Measurements from ENCODE around the gene FOXC2.
A peak's percentile ranks its signal among the peaks of the same experiment; 100 is the strongest.

The FOXC2 gene

GRCh38 chr16:86566601-86566965 is at the start of gene FOXC2:
TSS of gene FOXC2 (plus strand) at chr16:86566829. CDS start at chr16:86567336, 507 bp downstream.
- no peak for DNase-seq

GRCh38 chr16:86517033-86517432 is 49.6 kb upstream of the FOXC2 start:
- no peak for DNase-seq

- DNase-seq, result peak; percentile 28
These were observed 48.9 kb upstream of the FOXC2 start for GRCh38 chr16:86517652-86518258.

GRCh38 chr16:86519007-86519648 is 47.5 kb upstream of the FOXC2 start:
- no peak for DNase-seq

DNA sequence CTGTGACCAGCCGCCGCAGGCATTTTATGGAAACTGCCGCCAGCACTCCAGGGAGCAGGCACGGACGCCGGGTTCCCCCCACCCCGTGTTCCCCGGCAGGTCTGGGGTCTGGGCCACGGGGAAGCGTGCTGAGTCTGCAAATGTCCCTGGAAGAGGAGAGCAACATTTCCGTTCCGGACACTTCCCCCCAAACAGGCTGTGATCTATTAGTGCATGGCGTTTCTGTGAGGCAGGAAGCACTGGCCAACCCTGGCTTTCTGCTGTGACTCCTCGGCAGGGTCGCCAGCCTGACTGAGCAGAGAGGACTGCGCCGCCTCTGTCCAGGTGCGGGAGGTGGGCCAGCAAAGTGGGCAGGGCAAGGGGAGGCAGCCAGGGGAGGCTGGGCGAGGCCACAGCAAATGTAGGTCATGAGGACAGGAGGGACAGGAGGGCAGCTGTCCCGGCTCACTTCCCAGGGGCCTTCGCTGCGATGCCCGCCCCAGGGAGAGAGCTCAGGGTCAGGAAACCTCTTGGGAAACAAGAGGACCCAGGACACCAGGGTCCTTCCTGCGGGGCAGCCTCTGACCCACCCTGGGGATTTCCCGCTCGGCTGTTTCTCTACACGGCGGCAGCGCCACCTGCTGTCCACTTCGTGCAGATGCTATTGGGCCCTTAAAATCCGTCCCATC is 46.8 kb upstream of the FOXC2 start:
- peak; percentile 37 for DNase-seq

- DNase-seq, result no peak
These were observed 46.1 kb upstream of the FOXC2 start for GRCh38 chr16:86520317-86521210.

GRCh38 chr16:86521236-86522197 is 45.1 kb upstream of the FOXC2 start:
- DNase-seq, result no peak

DNA sequence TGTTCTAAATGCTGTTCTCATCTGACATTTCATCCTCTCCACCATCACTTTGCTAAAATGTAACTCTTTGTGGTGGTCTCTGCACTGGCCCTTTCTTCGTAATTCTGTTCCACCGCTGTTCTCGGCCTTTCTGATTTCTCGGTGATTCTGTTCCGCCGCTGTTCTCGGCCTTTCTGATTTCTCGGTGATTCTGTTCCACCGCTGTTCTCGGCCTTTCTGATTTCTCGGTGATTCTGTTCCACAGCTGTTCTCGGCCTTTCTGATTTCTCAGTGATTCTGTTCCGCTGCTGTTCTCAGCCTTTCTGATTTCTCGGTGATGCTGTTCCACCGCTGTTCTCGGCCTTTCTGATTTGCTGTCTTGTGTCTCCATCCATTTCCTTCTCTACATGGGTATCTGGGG is 44.0 kb upstream of the FOXC2 start:
- no peak for DNase-seq

- DNase-seq, result no peak
These were observed 43.4 kb upstream of the FOXC2 start for GRCh38 chr16:86523166-86523740.

GRCh38 chr16:86524029-86524428 is 42.6 kb upstream of the FOXC2 start:
- DNase-seq, result no peak

DNA sequence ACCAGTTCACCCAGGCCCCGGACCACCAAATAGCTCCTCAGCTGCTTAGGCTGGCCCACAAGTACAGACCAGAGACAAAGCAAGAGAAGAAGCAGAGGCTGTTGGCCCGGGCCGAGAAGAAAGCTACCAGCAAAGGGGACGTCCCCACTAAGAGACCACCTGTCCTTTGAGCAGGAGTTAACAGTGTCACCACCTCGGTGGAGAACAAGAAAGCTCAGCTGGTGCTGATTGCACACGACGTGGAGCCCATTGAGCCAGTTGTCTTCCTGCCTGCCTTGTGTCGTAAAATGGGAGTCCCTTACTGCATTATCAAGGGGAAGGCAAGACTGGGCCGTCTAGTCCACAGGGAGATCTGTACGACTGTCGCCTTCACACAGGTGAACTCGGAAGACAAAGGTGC is 40.9 kb upstream of the FOXC2 start:
- no peak for DNase-seq

- no peak for DNase-seq
These were observed 39.3 kb upstream of the FOXC2 start for GRCh38 chr16:86527366-86527765.

- DNase-seq, result no peak
These were observed 38.3 kb upstream of the FOXC2 start for GRCh38 chr16:86528061-86528929.

DNA sequence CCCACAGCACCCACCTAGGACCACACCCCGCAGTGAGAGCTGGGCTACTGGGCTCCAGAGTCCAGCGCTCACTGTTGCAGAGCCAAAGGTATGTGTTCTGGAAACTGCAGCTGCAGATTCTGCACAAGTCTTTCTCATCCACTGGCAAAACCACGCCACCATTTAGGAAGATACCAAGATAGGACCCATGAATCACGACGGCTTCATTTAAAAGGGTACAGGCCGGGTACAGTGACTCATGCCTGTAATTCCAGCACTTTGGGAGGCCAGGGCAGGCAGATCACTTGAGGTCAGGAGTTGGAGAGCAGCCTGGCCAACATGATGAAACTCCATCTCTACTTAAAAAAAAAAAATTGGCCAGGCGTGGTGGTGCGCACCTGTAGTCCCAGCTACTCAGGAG is 37.5 kb upstream of the FOXC2 start:
- no peak for DNase-seq

GRCh38 chr16:86530251-86531190 is 36.1 kb upstream of the FOXC2 start:
- no peak for DNase-seq

GRCh38 chr16:86531191-86531545 is 35.5 kb upstream of the FOXC2 start:
- DNase-seq, result no peak

DNA sequence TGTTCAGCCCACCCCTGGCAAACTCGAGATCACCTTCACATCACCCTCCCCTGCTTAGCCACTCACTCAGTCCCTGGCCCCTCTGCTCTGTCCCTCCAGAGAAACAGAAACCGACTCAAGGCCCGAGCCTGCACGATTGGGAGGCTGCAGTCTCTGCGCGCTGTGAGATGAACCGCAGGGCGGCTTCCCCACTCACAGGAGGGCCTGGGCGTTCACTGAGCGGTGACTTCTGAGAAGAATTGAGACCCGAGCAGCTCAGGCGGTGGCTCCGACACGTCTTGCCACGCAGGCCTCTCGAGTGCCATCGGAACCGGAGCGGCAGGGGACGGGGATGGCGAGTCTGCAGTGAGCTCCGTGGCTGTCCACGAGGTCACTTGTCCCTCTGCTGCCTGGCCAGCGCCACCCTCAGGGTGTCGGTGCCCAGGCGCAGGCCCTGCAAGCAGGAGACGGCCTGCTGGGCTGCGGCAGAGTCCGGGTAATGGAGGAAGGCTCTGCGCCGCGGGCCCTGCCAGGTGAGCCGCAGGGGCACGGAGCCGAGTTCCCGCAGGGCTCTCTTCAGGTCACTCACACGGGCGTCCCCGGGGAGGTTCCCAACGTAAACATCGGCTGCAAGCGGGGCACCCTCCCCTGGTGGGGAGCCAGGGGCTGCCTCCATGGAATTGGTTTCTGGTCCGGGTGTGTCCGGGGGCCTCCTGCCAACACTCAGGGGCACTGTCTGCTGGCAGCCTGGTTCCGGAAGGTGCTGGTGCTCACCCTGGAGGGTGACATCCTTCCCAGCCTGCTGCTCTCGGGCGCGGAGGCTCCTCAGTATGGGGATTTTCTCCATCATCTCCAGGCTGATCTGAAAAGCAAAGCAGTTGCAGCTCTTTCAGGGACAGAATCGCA is 34.7 kb upstream of the FOXC2 start:
- DNase-seq, result no peak

DNA sequence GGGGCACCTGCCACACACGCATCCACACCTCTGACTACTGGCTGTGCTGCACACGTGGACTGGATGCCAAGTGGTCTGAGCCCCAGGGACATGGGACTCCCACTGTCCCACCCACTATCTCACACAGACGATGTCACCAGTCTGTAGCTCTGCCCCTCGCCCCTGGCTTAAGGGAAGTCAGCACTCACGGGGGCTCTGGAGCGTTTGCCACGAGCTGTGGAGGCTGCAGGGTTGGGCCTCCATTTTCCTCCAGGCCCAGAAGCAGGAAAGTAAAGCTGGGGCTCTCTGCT is 34.2 kb upstream of the FOXC2 start:
- no peak for DNase-seq

DNA sequence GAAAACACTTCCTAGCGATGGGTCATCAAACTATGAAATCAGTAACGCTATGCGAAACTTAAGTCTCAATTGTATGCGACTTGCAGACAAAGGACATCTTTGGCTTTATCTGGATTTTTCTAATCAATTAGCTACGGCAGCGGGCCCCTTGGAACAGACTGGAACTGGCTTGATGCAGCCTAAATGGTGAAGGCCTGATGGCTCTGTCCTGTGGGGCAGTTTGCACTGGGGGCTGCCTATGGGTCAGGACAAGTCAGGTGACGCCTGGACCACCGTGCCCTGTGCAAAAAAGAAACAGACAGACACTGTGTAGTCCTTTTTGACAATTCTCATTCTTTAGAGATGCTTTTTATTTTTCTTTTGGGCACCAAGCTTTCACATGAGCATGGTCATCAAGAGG is 33.6 kb upstream of the FOXC2 start:
- DNase-seq, result no peak

Measured in DMS79 treated with DMSO at 0.1 percent for 48 hours (cell line).